ENCODE measurements around the gene HSP90AA1. TPM values are rescaled to one million over a fixed set of nuclear protein-coding genes. Genes with fewer than 3 reads are reported as not detected.
"Not testable (repeated sequence)": the region's sequence is repeated elsewhere in the genome, so short reads cannot be mapped to it uniquely, and the experiment has no call there.

HSP90AA1 gene
- total RNA-seq, 1 donor, result 368 TPM

GRCh38 chr14:102079700-102079979, 7.2 kb downstream of the HSP90AA1 start:
- no peak for TF ChIP-seq CTCF (IDR thresholded peaks at IDR 0.05; ENCODE audit: insufficient read depth, low read length)
- H3K4me3 ChIP-seq (ENCODE audit: low read depth, low read length), result no peak overlapping the region
- DNase-seq (ENCODE audit: low read depth), result no peak

GRCh38 chr14:102078831-102079699, 7.8 kb downstream of the HSP90AA1 start:
- TF ChIP-seq CTCF (IDR thresholded peaks at IDR 0.05; ENCODE audit: insufficient read depth, low read length), result no peak
- DNase-seq (ENCODE audit: low read depth), result no peak
- no peak overlapping the region for H3K4me3 ChIP-seq (ENCODE audit: low read depth, low read length)

- not testable (repeated sequence) for DNase-seq (ENCODE audit: low read depth); H3K4me3 ChIP-seq (ENCODE audit: low read depth, low read length)
Observed at GRCh38 chr14:102078361-102078791, 8.5 kb downstream of the HSP90AA1 start.

- no peak overlapping the region for H3K4me3 ChIP-seq (ENCODE audit: low read depth, low read length)
- no peak for DNase-seq (ENCODE audit: low read depth)
- no peak for TF ChIP-seq CTCF (IDR thresholded peaks at IDR 0.05; ENCODE audit: insufficient read depth, low read length)
Observed at GRCh38 chr14:102077382-102077709, 9.5 kb downstream of the HSP90AA1 start.

GRCh38 chr14:102075155-102075554, 11.7 kb downstream of the HSP90AA1 start:
- no peak for TF ChIP-seq CTCF (IDR thresholded peaks at IDR 0.05; ENCODE audit: insufficient read depth, low read length)
- no peak overlapping the region for H3K4me3 ChIP-seq (ENCODE audit: low read depth, low read length)
- DNase-seq (ENCODE audit: low read depth), result no peak

- no peak for DNase-seq (ENCODE audit: low read depth)
- H3K4me3 ChIP-seq (ENCODE audit: low read depth, low read length), result no peak overlapping the region
Observed at GRCh38 chr14:102074415-102074964, 12.4 kb downstream of the HSP90AA1 start.

More at GRCh38 chr14:102074415-102074964, 12.4 kb downstream of the HSP90AA1 start:
- no peak for TF ChIP-seq CTCF (IDR thresholded peaks at IDR 0.05; ENCODE audit: insufficient read depth, low read length)
